Endothelial cell of umbilical vein (primary cell): ENCODE data around the gene DOCK8. TPM values are rescaled to one million over a fixed set of nuclear protein-coding genes. Genes with fewer than 3 reads are reported as not detected.
A peak's percentile ranks its signal among the peaks of the same experiment; 100 is the strongest.

ENCODE experiments used
- BruUV-seq: library from RNA; stranded (reverse); fragments of 400-500 nt; replicated peaks from 2 replicates; lab custom pipeline; 2021; lab: Mats Ljungman, UMichigan
- CTCF ChIA-PET: fragments of 300-600, 350-600 bp; sonication (Branson Sonifier 250); formaldehyde crosslinking; loops from one replicate; lab custom pipeline; 2021; ENCODE audit warnings: antibody characterized with exemption, inconsistent platforms; lab: Charles Lee
- POLR2A ChIA-PET: fragments of 300-600, 350-600 bp; sonication (Branson Sonifier 250); formaldehyde crosslinking; loops from one replicate; lab custom pipeline; 2021; ENCODE audit warnings: antibody characterized with exemption, inconsistent platforms; lab: Charles Lee
- DNase-seq: peaks from one replicate; pipeline ENCODE4 v3.0.0-alpha.2; 2011; ENCODE audit warnings: low read depth, low spot score
- FAIRE-seq: peaks from 2 replicates; lab custom pipeline; 2011; peaks lifted over from hg19 to GRCh38; lab: Jason Lieb, UNC
- H2AFZ ChIP-seq: 2 replicates; pipeline ENCODE4 v1.6.0; 2012; ENCODE audit warnings: low read depth, low read length, control low read depth, inconsistent platforms
- H3K27ac ChIP-seq: 2 replicates; pipeline ENCODE4 v1.5.1; 2011; ENCODE audit warnings: low read depth, mild to moderate bottlenecking, control low read depth, low read length, moderate library complexity; ENCODE audit not compliant: insufficient read depth
- H3K27me3 ChIP-seq, 2 experiments: 2 replicates each; pipeline versions ENCODE4 v1.6.0 to v1.6.1; 2011; ENCODE audit warnings: low read length in 2 of 2, mixed read lengths in 1 of 2; ENCODE audit not compliant: control insufficient read depth in 2 of 2, insufficient read depth in 2 of 2
- H3K36me3 ChIP-seq, 2 experiments: 2 replicates in 1 of 2; 3 replicates in 1 of 2; pipeline ENCODE4 v1.5.1; 2011; ENCODE audit warnings: low read length in 2 of 2, mild to moderate bottlenecking in 1 of 2, moderate library complexity in 1 of 2; ENCODE audit not compliant: control insufficient read depth in 2 of 2, insufficient read depth in 2 of 2; ENCODE audit errors: extremely low read depth in 1 of 2
- H3K4me1 ChIP-seq: 3 replicates; pipeline ENCODE4 v1.5.1; 2011; ENCODE audit warnings: mild to moderate bottlenecking, low read length; ENCODE audit not compliant: control insufficient read depth, insufficient read depth; ENCODE audit errors: extremely low read depth
- H3K4me2 ChIP-seq: 2 replicates; pipeline ENCODE4 v1.6.1; 2011; ENCODE audit warnings: low read length, control low read depth, mixed read lengths; ENCODE audit not compliant: insufficient read depth
- H3K4me3 ChIP-seq, 3 experiments: fragments of 200-600 bp in 1 of 3; sonication (generic), shearing (Covaris generic) in 1 of 3; replicated peaks in 1 of 3; 2 replicates each; pipeline ENCODE4 v1.5.1; 2011 to 2016; ENCODE audit warnings: control low read depth in 3 of 3, low read length in 3 of 3, mild to moderate bottlenecking in 2 of 3, inconsistent platforms in 1 of 3, low read depth in 1 of 3, moderate library complexity in 1 of 3; ENCODE audit not compliant: insufficient read depth in 1 of 3
- H3K79me2 ChIP-seq: 2 replicates; pipeline ENCODE4 v1.6.0; 2012; ENCODE audit warnings: low read length, inconsistent platforms; ENCODE audit not compliant: control insufficient read depth, insufficient read depth
- H3K9ac ChIP-seq: replicated peaks from 2 replicates; pipeline ENCODE3; 2011; ENCODE audit warnings: low read length, control low read depth; ENCODE audit not compliant: insufficient read depth; ENCODE audit errors: extremely low read depth
- H3K9me1 ChIP-seq: replicated peaks from 3 replicates; pipeline ENCODE4 v1.6.0; 2011; ENCODE audit warnings: mild to moderate bottlenecking, low read length; ENCODE audit not compliant: control insufficient read depth, insufficient read depth; ENCODE audit errors: extremely low read depth
- H3K9me3 ChIP-seq: replicated peaks from 2 replicates; pipeline ENCODE4 v1.5.1; 2012; ENCODE audit warnings: low read length, inconsistent platforms; ENCODE audit not compliant: control insufficient read depth, insufficient read depth
- H4K20me1 ChIP-seq: replicated peaks from 2 replicates; pipeline ENCODE3; 2011; ENCODE audit warnings: mild to moderate bottlenecking, low read length; ENCODE audit not compliant: control insufficient read depth, insufficient read depth; ENCODE audit errors: extremely low read depth
- CTCF ChIP-seq, 2 donors: IDR thresholded peaks; 1 replicate in 1 of 2; 2 replicates in 1 of 2; pipeline ENCODE4 v1.5.1; 2011; ENCODE audit warnings: low read length in 2 of 2, mild to moderate bottlenecking in 2 of 2, moderate library complexity in 2 of 2, control low read depth in 1 of 2, inconsistent platforms in 1 of 2, low read depth in 1 of 2; ENCODE audit not compliant: insufficient read depth in 1 of 2; ENCODE audit errors: extremely low read depth in 1 of 2
- FOS ChIP-seq: IDR thresholded peaks from 2 replicates; pipeline ENCODE4 v1.6.1; 2011; ENCODE audit warnings: mild to moderate bottlenecking, low read length, moderate library complexity, borderline replicate concordance; ENCODE audit not compliant: insufficient read depth
- JUN ChIP-seq: IDR thresholded peaks from 2 replicates; pipeline ENCODE4 v1.6.1; 2011; ENCODE audit warnings: borderline replicate concordance, low read depth; ENCODE audit not compliant: insufficient read length, insufficient read depth
- POLR2A ChIP-seq: IDR thresholded peaks from 2 replicates; pipeline ENCODE4 v1.6.1; 2012; ENCODE audit warnings: low read depth, mild to moderate bottlenecking, control low read depth, low read length
- POLR2AphosphoS5 ChIP-seq: IDR thresholded peaks from 2 replicates; pipeline ENCODE4 v1.6.1; 2012; ENCODE audit warnings: low read depth, mild to moderate bottlenecking, control low read depth, low read length, moderate library complexity; ENCODE audit not compliant: insufficient read depth
- dilution Hi-C: fragments of 300-500 bp; cut with MboI; formaldehyde crosslinking; loops from one replicate; pipeline ENCODE4 v1.15.0; 2019; ENCODE audit warnings: low sequenced_read_pairs; ENCODE audit not compliant: extremely low pct_ligation_motif_present
- intact Hi-C: fragments of 100-400 bp; cut with micrococcal nuclease; formaldehyde crosslinking; loops from one replicate; pipeline ENCODE4 v1.10.0; 2022
- polyA plus RNA-seq, 4 experiments: library from polyadenylated mRNA; depleted of rRNA in 3 of 4; stranded (reverse) in 3 of 4; unstranded in 1 of 4; fragments of >200 nt; gene quantifications; 2 replicates each; pipeline versions ENCODE4 v1.2.1 to v1.2.3, GENCODE V29; 2011 to 2012; ENCODE audit warnings: missing spikeins in 1 of 4
- total RNA-seq: library from RNA; stranded (reverse); gene quantifications from 2 replicates; pipeline ENCODE4 v1.2.3, GENCODE V29; 2021

DOCK8 gene
- total and polyA plus RNA-seq, 2 donors (not counting 3 experiments of a cell fraction or from before 2014, with no cell fraction given) = 0.54 to 1.3 TPM

DNA sequence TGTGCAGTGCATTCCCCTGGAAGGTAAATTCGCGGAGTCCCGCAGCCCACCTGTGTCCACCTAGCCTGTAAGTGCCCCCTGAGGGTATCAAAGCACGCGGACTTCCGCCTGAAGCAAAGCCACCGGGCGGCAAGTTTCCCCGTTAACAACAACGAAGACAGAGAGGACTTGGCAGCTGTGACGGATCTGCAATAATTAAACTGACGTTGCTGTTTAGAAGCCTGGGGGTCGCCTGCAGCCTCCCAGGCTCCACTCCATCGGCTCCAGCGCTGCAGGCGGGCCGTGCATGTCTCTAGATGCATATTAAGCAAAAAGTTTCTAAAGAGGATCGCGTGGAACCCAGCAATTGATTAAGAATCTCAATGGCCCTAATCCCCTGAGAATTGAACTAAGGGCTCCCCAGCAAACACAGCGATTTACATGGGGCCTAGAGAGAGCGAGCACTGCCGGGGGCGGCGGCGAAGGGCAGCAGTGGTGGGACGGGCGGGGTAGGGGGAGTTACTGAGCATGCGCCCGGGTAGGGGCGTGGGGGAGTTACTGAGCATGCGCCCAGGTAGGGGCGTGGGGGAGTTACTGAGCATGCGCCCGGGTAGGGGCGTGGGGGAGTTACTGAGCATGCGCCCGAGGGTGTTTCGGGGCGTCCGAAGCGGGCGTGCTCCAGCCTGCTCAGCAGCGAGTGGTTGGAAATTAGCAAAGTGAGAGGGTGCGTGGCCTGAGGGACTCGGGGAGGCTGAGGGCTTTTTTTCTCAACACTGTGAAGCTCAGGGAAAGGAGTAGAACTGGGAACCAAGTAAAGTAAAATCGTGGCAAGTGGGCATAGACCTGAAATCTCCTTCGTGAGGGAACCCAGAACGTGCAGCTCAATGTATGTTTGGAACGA lies 255.2 kb downstream of the DOCK8 start:
- no peaks in the 10 kb centered on the region for H3K9me1 ChIP-seq
- DNase-seq = peak; percentile 90
- peak overlapping the region; percentile 34 for H3K9ac ChIP-seq
- no peaks in the 10 kb centered on the region for H4K20me1 ChIP-seq
- intact Hi-C loops = loop anchor here (1.0 kb wide), 3 partner anchors 20 to 331 kb away; partner anchors contain the start of gene KANK1
- H3K36me3 ChIP-seq = no peaks in the 10 kb centered on the region
- POLR2A ChIA-PET = no interaction called here
- peak; percentile 73 for FAIRE-seq
- H3K4me1 ChIP-seq = peaks cover 6% of the 10 kb centered on the region
- no peak for TF ChIP-seq CTCF (IDR thresholded peaks at IDR 0.05; ENCODE audit: extremely low read depth in 1 of 2, insufficient read depth in 1 of 2, low read depth in 1 of 2, low read length in 2 of 2)
- TF ChIP-seq POLR2AphosphoS5 = no peak
- TF ChIP-seq FOS = no peak
- TF ChIP-seq POLR2A = peak; percentile 58
- no peak for TF ChIP-seq JUN
- CTCF ChIA-PET = interaction anchor here (0.6 to 0.7 kb wide), 2 partner anchors 9 to 21 kb away, joined by 3 read pairs; no protein-coding TSS in a partner anchor
- BruUV-seq = no TSS peak
- H3K4me2 ChIP-seq = peak overlapping the region; percentile 97
- peak overlapping the region; percentile 46 to 82 (median 70) for H3K4me3 ChIP-seq
- H3K27ac ChIP-seq = no peak overlapping the region
- no peaks in the 10 kb centered on the region for H3K9me3 ChIP-seq
- dilution Hi-C loops = no loop called here
- peak overlapping the region; percentile 100 for H2AFZ ChIP-seq
- no peaks in the 10 kb centered on the region for H3K79me2 ChIP-seq
- H3K27me3 ChIP-seq = no peaks in the 10 kb centered on the region
